Stimulated activated CD4-positive, alpha-beta T cell treated with anti-CD3 and anti-CD28 coated beads, Interleukin-2, amount 100 ng/mL, for 4 hours (primary cell): ENCODE data around the gene BRD7.

Source experiments
- DNase-seq: peaks from one replicate; pipeline ENCODE4 v3.0.0-alpha.2; 2020; ENCODE audit warnings: low read depth

BRD7 gene

GRCh38 chr16:50271148-50272041 is 97.4 kb downstream of the BRD7 start:
- no peak for DNase-seq

GRCh38 chr16:50270510-50271147 is 98.2 kb downstream of the BRD7 start:
- DNase-seq: no peak

GRCh38 chr16:50269769-50270509 is 98.8 kb downstream of the BRD7 start:
- no peak for DNase-seq

- no peak for DNase-seq
These were observed 99.6 kb downstream of the BRD7 start for GRCh38 chr16:50269061-50269705.

GRCh38 chr16:50268352-50268751 is 100.4 kb downstream of the BRD7 start:
- DNase-seq: no peak

GRCh38 chr16:50267651-50268050 is 101.1 kb downstream of the BRD7 start:
- DNase-seq: no peak

- DNase-seq: no peak
These were observed 101.6 kb downstream of the BRD7 start for GRCh38 chr16:50267151-50267631.

GRCh38 chr16:50266337-50267091 is 102.3 kb downstream of the BRD7 start, which contains the start of gene ADCY7:
Gene ADCY7, plus strand, starts transcription at chr16:50266551. Its CDS starts 21,629 bp downstream, at chr16:50288180.
- peak; percentile 80 for DNase-seq
